K562 (cell line): ENCODE data around the gene ATG7. TPM values are rescaled to one million over a fixed set of nuclear protein-coding genes. Genes with fewer than 3 reads are reported as not detected.
A peak's percentile ranks its signal among the peaks of the same experiment; 100 is the strongest.

ENCODE experiments used
- ATAC-seq: fragments of 200-7000 bp; cut with Tn5 transposase; 3 replicates; pipeline ENCODE4 v1.9.1; 2020; ENCODE audit warnings: moderate library complexity
- BruUV-seq: library from RNA; stranded (reverse); fragments of 400-500 nt; replicated peaks from 2 replicates; lab custom pipeline; 2021; lab: Mats Ljungman, UMichigan
- CTCF ChIA-PET: fragments of 300-600 bp; formaldehyde crosslinking; extraction: SDS; loops from one replicate; lab custom pipeline; 2021; ENCODE audit warnings: low intra/inter-chr PET ratio; lab: Yijun Ruan, JAX
- POLR2A ChIA-PET: fragments of 300-600, 350-650 bp; sonication (Branson Sonifier 250); formaldehyde crosslinking; extraction: SDS; loops from one replicate; lab custom pipeline; 2021; ENCODE audit warnings: antibody characterized with exemption, inconsistent platforms; lab: Yijun Ruan, JAX
- DNase-seq, 4 experiments: peaks; one replicate each; pipeline versions ENCODE4 v3.0.0 to v3.0.0-alpha.2; 2011 to 2018; ENCODE audit warnings: low spot score in 3 of 4, mixed read lengths in 3 of 4; ENCODE audit errors: extremely low read depth in 1 of 4
- FAIRE-seq: peaks from 2 replicates; lab custom pipeline; 2011; peaks lifted over from hg19 to GRCh38; lab: Jason Lieb, UNC
- H2AFZ ChIP-seq: 2 replicates; pipeline ENCODE4 v1.6.0; 2011; ENCODE audit warnings: low read depth, low read length, control low read depth, inconsistent platforms
- H3K27ac ChIP-seq: fragments of 200-600 bp; 3 replicates; pipeline ENCODE4 v1.8.0; 2011; ENCODE audit warnings: low read depth, mild to moderate bottlenecking, control low read depth, inconsistent platforms, low read length, moderate library complexity, mixed read lengths; ENCODE audit errors: extremely low read depth
- H3K27me3 ChIP-seq, 2 experiments: fragments of 300-600 bp in 1 of 2; 2 replicates in 1 of 2; 3 replicates in 1 of 2; pipeline versions ENCODE4 v1.6.0 to v1.8.0; 2011; ENCODE audit warnings: inconsistent platforms in 2 of 2, low read length in 2 of 2, mild to moderate bottlenecking in 1 of 2, mixed read lengths in 1 of 2, moderate library complexity in 1 of 2; ENCODE audit not compliant: control insufficient read depth in 2 of 2, insufficient read depth in 2 of 2
- H3K36me3 ChIP-seq: fragments of 300-600 bp; 3 replicates; pipeline ENCODE4 v1.8.0; 2011; ENCODE audit warnings: mild to moderate bottlenecking, low read length, inconsistent platforms; ENCODE audit not compliant: control insufficient read depth, insufficient read depth
- H3K4me1 ChIP-seq, 2 experiments: fragments of 200-600 bp in 1 of 2; replicated peaks in 1 of 2; 2 replicates in 1 of 2; 3 replicates in 1 of 2; pipeline versions ENCODE4 v1.5.1 to v1.8.0; 2011; ENCODE audit warnings: inconsistent platforms in 2 of 2, low read length in 2 of 2, mild to moderate bottlenecking in 1 of 2, mixed read lengths in 1 of 2, moderate library complexity in 1 of 2; ENCODE audit not compliant: control insufficient read depth in 2 of 2, insufficient read depth in 2 of 2
- H3K4me2 ChIP-seq: 2 replicates; pipeline ENCODE4 v1.6.1; 2011; ENCODE audit warnings: low read length, control low read depth, inconsistent platforms, mixed read lengths; ENCODE audit not compliant: insufficient read depth
- H3K4me3 ChIP-seq: fragments of 200-600 bp; sonication (generic), shearing (Covaris generic); 2 replicates; pipeline ENCODE4 v1.5.1; 2016; ENCODE audit warnings: control low read depth, inconsistent platforms
- H3K79me2 ChIP-seq: fragments of 200-600 bp; 3 replicates; pipeline ENCODE4 v1.8.0; 2011; ENCODE audit warnings: low read length, inconsistent platforms; ENCODE audit not compliant: control insufficient read depth, insufficient read depth
- H3K9ac ChIP-seq, 2 experiments: 2 replicates each; pipeline versions ENCODE4 v1.6.0 to v1.6.1; 2011; ENCODE audit warnings: low read depth in 2 of 2, low read length in 2 of 2, control low read depth in 1 of 2, inconsistent platforms in 1 of 2, mild to moderate bottlenecking in 1 of 2, mixed read lengths in 1 of 2; ENCODE audit not compliant: insufficient read depth in 1 of 2
- H3K9me1 ChIP-seq: one replicate; pipeline ENCODE4 v1.6.0; 2011; ENCODE audit warnings: inconsistent platforms, mild to moderate bottlenecking, low read length, moderate library complexity; ENCODE audit not compliant: control insufficient read depth, insufficient read depth
- H3K9me3 ChIP-seq: replicated peaks from 2 replicates; pipeline ENCODE4 v1.5.1; 2011; ENCODE audit warnings: low read depth, low read length, inconsistent platforms; ENCODE audit not compliant: control insufficient read depth, insufficient read depth
- H4K20me1 ChIP-seq: replicated peaks from 2 replicates; pipeline ENCODE4 v1.6.1; 2011; ENCODE audit warnings: low read length, inconsistent platforms, mixed read lengths; ENCODE audit not compliant: control insufficient read depth, insufficient read depth
- ETV1 ChIP-seq: fragments of 450-650 bp; conservative IDR thresholded peaks from 2 replicates; pipeline ENCODE4 v1.6.1; 2016; ENCODE audit warnings: missing genetic modification characterization, control low read depth, low read depth, missing compliant biosample characterization
- FOXP1 ChIP-seq: sonication (generic); formaldehyde crosslinking; IDR thresholded peaks from 2 replicates; pipeline ENCODE4 v1.8.0; 2022; ENCODE audit warnings: mild to moderate bottlenecking, missing genetic modification reagents
- GTF2F1 ChIP-seq: IDR thresholded peaks from 2 replicates; pipeline ENCODE4 v1.6.1; 2011; ENCODE audit warnings: low read depth, low read length, improper control_type of control experiment
- HBP1 ChIP-seq: fragments of 450-650 bp; formaldehyde crosslinking; IDR thresholded peaks from 2 replicates; pipeline ENCODE4 v1.4.0; 2022; ENCODE audit warnings: missing genetic modification characterization
- HLTF ChIP-seq: fragments of 450-650 bp; IDR thresholded peaks from 2 replicates; pipeline ENCODE4 v1.6.1; 2016
- HNRNPL ChIP-seq: fragments of 200-400 bp; formaldehyde crosslinking; IDR thresholded peaks from 2 replicates; pipeline ENCODE4 v1.6.1; 2017; ENCODE audit warnings: low read depth, mild to moderate bottlenecking, low read length
- KDM5B ChIP-seq: fragments of 200-600 bp; sonication (generic); IDR thresholded peaks from 2 replicates; pipeline ENCODE4 v1.6.1; 2012; ENCODE audit warnings: low read depth, mild to moderate bottlenecking, moderate library complexity, low read length, control low read depth, inconsistent platforms; ENCODE audit not compliant: insufficient replicate concordance
- MITF ChIP-seq: IDR thresholded peaks from 2 replicates; pipeline ENCODE4 v1.6.1; 2014; ENCODE audit warnings: antibody characterized with exemption
- NCOR1 ChIP-seq: fragments of 450-650 bp; IDR thresholded peaks from 2 replicates; pipeline ENCODE4 v1.6.1; 2016; ENCODE audit warnings: mild to moderate bottlenecking, moderate library complexity
- NONO ChIP-seq, 2 experiments: fragments of 200-400 bp in 1 of 2; fragments of 450-650 bp in 1 of 2; formaldehyde crosslinking in 1 of 2; IDR thresholded peaks; 2 replicates each; pipeline ENCODE4 v1.6.1; 2017; ENCODE audit warnings: low read depth in 2 of 2, mild to moderate bottlenecking in 2 of 2, moderate library complexity in 2 of 2, low read length in 1 of 2
- PURB ChIP-seq: sonication (generic); formaldehyde crosslinking; IDR thresholded peaks from 2 replicates; pipeline ENCODE4 v1.9.0; 2021; ENCODE audit warnings: low read depth, mild to moderate bottlenecking, missing genetic modification reagents
- SMC3 ChIP-seq: conservative IDR thresholded peaks from 2 replicates; pipeline ENCODE4 v1.6.1; 2011; ENCODE audit warnings: low read depth, low read length, improper control_type of control experiment; ENCODE audit not compliant: insufficient read depth
- SOX6 ChIP-seq: fragments of 450-650 bp; IDR thresholded peaks from 2 replicates; pipeline ENCODE4 v1.6.1; 2014; ENCODE audit warnings: mild to moderate bottlenecking
- THRB ChIP-seq: fragments of 450-650 bp; formaldehyde crosslinking; conservative IDR thresholded peaks from 2 replicates; pipeline ENCODE4 v1.4.0; 2022; ENCODE audit warnings: mild to moderate bottlenecking, missing genetic modification characterization
- TSC22D4 ChIP-seq: fragments of 450-650 bp; IDR thresholded peaks from 2 replicates; pipeline ENCODE4 v1.6.1; 2016; ENCODE audit warnings: missing genetic modification characterization, missing biosample characterization, control low read depth
- ZBTB34 ChIP-seq: fragments of 250-450 bp; sonication (Bioruptor Pico); IDR thresholded peaks from 2 replicates; pipeline ENCODE4 v1.8.0; 2021; ENCODE audit warnings: mild to moderate bottlenecking, moderate library complexity
- ZNF175 ChIP-seq: fragments of 200-800 bp; sonication (Bioruptor generic); IDR thresholded peaks from 2 replicates; pipeline ENCODE4 v1.6.1; 2016; ENCODE audit warnings: low read depth, mild to moderate bottlenecking, missing genetic modification characterization, missing compliant biosample characterization
- WGBS: fragments of 100-300 bp; shearing (Covaris generic); methylation state at CpG from one replicate; pipeline ENCODE4 v1.1.6; 2016; ENCODE audit warnings: low coverage, mixed read lengths; ENCODE audit not compliant: insufficient coverage; ENCODE audit errors: missing lambda C conversion rate; 5-methylcytosine and 5-hydroxymethylcytosine counted together
- in situ Hi-C: fragments of 300-500 bp; cut with MboI; formaldehyde crosslinking; loops from 4 replicates; pipeline ENCODE4 v1.15.0; 2018; ENCODE audit warnings: inconsistent platforms, mixed read lengths
- intact Hi-C: fragments of 100-400 bp; cut with micrococcal nuclease; formaldehyde crosslinking; loops from 2 replicates; pipeline ENCODE4 v1.14.2; 2022
- polyA plus RNA-seq, 8 experiments: library from polyadenylated mRNA; depleted of rRNA in 4 of 8; stranded (reverse) in 5 of 8; unstranded in 3 of 8; fragments of >200 nt; fragmentation: Nextera tagmentation in 2 of 8; fragmentation: Illumina TruSeq in 1 of 8; extraction: Ambion mirVana in 2 of 8; extraction: Trizol in 1 of 8; gene quantifications; 2 replicates each; pipeline versions ENCODE4 v1.2.1 to v1.2.3, GENCODE V29; 2011 to 2014; ENCODE audit warnings: inconsistent platforms in 1 of 8, missing spikeins in 1 of 8
- total RNA-seq, 7 experiments: library from RNA; depleted of rRNA in 6 of 7; stranded (reverse); fragments of >200 nt in 6 of 7; fragmentation: Illumina TruSeq in 2 of 7; extraction: Trizol in 2 of 7; gene quantifications; 2 replicates each; pipeline versions ENCODE4 v1.2.1 to v1.2.3, GENCODE V29; 2011 to 2021; ENCODE audit warnings: low replicate concordance in 1 of 7

The ATG7 gene
- total and polyA plus RNA-seq, 9 of the 15 experiments (the other 6 are each of a cell fraction or from before 2014, with no cell fraction given) = 18.3 to 45.3 (median 33.6) TPM

- no peak overlapping the region for H3K4me2 ChIP-seq
- peaks cover 3% of the 10 kb centered on the region; the same call in 1 of the 3 replicates for H3K36me3 ChIP-seq
- H3K27ac ChIP-seq = no peak overlapping the region
- TF ChIP-seq KDM5B = no peak
- TF ChIP-seq NONO (IDR thresholded peaks at IDR 0.05; ENCODE audit: low read depth in 2 of 2, low read length in 1 of 2) = no peak
- no peak for TF ChIP-seq FOXP1 (CRISPR knock-in tag)
- TF ChIP-seq ETV1 (tag) = no peak
- no peak for TF ChIP-seq GTF2F1
- no peak for TF ChIP-seq HBP1 (CRISPR knock-in tag)
- TF ChIP-seq PURB (CRISPR knock-in tag) = no peak
- no peak for TF ChIP-seq HNRNPL
- no peak for TF ChIP-seq HLTF
- no peak for TF ChIP-seq TSC22D4
- no peak for TF ChIP-seq ZBTB34 (CRISPR knock-in tag)
- TF ChIP-seq SOX6 = no peak
- TF ChIP-seq SMC3 = no peak
- TF ChIP-seq NCOR1 = no peak
- no peak for TF ChIP-seq THRB
- TF ChIP-seq ZNF175 (CRISPR knock-in tag) = no peak
- TF ChIP-seq MITF = no peak
- no peak overlapping the region for H3K4me3 ChIP-seq
- H3K9me1 ChIP-seq = no peaks in the 10 kb centered on the region
- WGBS = 85% methylated on average over 16 of the region's 16 CpGs
- ATAC-seq (no peak), DNase-seq (no peak), FAIRE-seq (peak; percentile 11)
- in situ Hi-C loops = no loop called here
- no peak overlapping the region; a peak in 1 of 4 replicates for H3K9ac ChIP-seq
- no peaks in the 10 kb centered on the region for H3K79me2 ChIP-seq
- intact Hi-C loops = no loop called here
- ChIA-PET POLR2A (interaction anchor here (1.1 to 1.5 kb wide), 3 partner anchors 9 to 25 kb away, joined by 3 to 4 read pairs (median 3); no protein-coding TSS in a partner anchor), CTCF (no interaction called here)
- no TSS peak for BruUV-seq
- H3K4me1 ChIP-seq = peaks cover 0 to 15% of the 10 kb centered on the region in 2 experiments; a peak in 1 of 5 replicates
- no peaks in the 10 kb centered on the region for H3K27me3 ChIP-seq
- no peak overlapping the region for H2AFZ ChIP-seq
- H3K9me3 ChIP-seq = no peaks in the 10 kb centered on the region
- no peaks in the 10 kb centered on the region; the same call in 1 of the 2 replicates for H4K20me1 ChIP-seq
Observed at GRCh38 chr3:11556851-11557644, 284.9 kb downstream of the ATG7 start.
